ENCODE data around the gene UNC5B.

UNC5B gene

DNA sequence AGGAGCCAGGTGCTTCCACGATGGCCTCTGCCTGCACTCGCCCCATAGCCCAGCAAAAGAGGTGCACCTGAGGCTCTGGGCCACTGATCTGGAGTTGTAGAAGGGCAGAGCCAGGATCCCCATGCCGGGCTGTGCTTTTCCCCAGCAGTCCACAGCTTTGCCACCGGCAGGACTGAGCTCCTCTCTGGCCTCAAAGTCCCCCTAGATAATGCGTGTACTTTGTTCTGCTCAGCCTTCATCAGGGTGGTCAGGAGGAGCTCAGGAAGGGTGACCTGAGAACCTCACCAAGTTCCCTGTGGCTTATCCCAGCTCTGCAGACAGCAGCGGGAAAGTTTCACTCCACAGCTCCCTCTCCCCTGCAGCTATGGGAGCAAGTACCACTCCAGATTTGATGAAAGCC lies 27.9 kb upstream of the UNC5B start:
- no peak overlapping the region for H3K4me3 ChIP-seq (ENCODE audit: low read length)
- TF ChIP-seq, protein P1, sequence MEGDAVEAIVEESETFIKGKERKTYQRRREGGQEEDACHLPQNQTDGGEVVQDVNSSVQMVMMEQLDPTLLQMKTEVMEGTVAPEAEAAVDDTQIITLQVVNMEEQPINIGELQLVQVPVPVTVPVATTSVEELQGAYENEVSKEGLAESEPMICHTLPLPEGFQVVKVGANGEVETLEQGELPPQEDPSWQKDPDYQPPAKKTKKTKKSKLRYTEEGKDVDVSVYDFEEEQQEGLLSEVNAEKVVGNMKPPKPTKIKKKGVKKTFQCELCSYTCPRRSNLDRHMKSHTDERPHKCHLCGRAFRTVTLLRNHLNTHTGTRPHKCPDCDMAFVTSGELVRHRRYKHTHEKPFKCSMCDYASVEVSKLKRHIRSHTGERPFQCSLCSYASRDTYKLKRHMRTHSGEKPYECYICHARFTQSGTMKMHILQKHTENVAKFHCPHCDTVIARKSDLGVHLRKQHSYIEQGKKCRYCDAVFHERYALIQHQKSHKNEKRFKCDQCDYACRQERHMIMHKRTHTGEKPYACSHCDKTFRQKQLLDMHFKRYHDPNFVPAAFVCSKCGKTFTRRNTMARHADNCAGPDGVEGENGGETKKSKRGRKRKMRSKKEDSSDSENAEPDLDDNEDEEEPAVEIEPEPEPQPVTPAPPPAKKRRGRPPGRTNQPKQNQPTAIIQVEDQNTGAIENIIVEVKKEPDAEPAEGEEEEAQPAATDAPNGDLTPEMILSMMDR (IDR thresholded peaks at IDR 0.05; ENCODE audit: insufficient read depth, low read depth, low read length, missing control alignments) = no peak

GRCh38 chr10:71185209-71185608 lies 27.2 kb upstream of the UNC5B start:
- no peak for DNase-seq (ENCODE audit: low read depth)
- H3K4me3 ChIP-seq (ENCODE audit: low read length) = no peak overlapping the region
- TF ChIP-seq, protein P1 (IDR thresholded peaks at IDR 0.05; ENCODE audit: insufficient read depth, low read depth, low read length, missing control alignments) = no peak

More for the DNA sequence above, 27.9 kb upstream of the UNC5B start:
- no peak for DNase-seq (ENCODE audit: low read depth)

- DNase-seq (ENCODE audit: low read depth) = no peak
- H3K4me3 ChIP-seq (ENCODE audit: low read length) = no peak overlapping the region
- TF ChIP-seq, protein P1 (IDR thresholded peaks at IDR 0.05; ENCODE audit: insufficient read depth, low read depth, low read length, missing control alignments) = no peak
Measured at GRCh38 chr10:71187197-71187596, 25.2 kb upstream of the UNC5B start.

GRCh38 chr10:71187600-71187999 lies 24.8 kb upstream of the UNC5B start:
- no peak for DNase-seq (ENCODE audit: low read depth)
- TF ChIP-seq, protein P1 (IDR thresholded peaks at IDR 0.05; ENCODE audit: insufficient read depth, low read depth, low read length, missing control alignments) = no peak
- H3K4me3 ChIP-seq (ENCODE audit: low read length) = no peak overlapping the region

DNA sequence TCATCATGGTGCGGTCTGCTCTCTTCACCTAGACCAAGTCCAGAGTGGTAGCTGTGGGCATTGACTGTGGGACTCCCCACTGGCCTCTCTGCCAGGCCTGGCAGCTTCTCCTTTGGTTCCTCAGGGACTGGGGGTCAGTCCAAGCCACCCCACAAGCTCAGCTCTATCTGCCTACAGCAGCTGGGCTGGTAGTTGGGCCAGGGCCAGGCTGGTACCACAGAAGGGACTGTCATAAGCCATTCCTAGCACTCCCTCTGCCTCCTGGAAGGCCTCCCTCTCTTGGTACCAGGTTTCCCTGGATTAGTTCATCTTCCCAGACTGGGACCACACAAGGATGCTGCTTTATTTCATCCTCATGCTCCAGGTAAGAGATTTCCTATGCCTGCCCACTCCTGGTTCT lies 24.2 kb upstream of the UNC5B start:
- H3K4me3 ChIP-seq (ENCODE audit: low read length) = no peak overlapping the region
- DNase-seq (ENCODE audit: low read depth) = no peak
- TF ChIP-seq, protein P1 (IDR thresholded peaks at IDR 0.05; ENCODE audit: insufficient read depth, low read depth, low read length, missing control alignments) = no peak

DNA sequence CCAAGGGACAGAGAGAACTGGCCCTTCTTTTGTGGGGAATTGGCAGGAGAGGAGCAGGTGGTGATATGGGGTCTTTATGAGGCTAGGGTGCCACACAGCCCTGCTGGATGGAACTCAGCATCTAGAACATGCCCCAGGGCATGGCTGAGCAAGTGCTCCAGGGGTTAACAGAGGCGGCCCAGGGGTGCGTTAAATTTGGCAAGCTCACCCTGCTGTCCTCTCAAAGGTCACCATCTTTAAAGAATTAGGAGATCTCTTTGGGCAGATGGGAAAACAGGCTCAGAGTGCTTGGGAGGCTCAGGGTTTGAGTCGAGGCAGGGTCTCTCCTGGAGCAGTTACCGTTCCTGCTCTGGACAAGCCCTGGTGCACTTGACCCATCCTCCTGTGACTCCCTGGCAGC lies 21.4 kb upstream of the UNC5B start:
- H3K4me3 ChIP-seq (ENCODE audit: low read length) = no peak overlapping the region
- TF ChIP-seq, protein P1 (IDR thresholded peaks at IDR 0.05; ENCODE audit: insufficient read depth, low read depth, low read length, missing control alignments) = no peak
- DNase-seq (ENCODE audit: low read depth) = no peak

DNA sequence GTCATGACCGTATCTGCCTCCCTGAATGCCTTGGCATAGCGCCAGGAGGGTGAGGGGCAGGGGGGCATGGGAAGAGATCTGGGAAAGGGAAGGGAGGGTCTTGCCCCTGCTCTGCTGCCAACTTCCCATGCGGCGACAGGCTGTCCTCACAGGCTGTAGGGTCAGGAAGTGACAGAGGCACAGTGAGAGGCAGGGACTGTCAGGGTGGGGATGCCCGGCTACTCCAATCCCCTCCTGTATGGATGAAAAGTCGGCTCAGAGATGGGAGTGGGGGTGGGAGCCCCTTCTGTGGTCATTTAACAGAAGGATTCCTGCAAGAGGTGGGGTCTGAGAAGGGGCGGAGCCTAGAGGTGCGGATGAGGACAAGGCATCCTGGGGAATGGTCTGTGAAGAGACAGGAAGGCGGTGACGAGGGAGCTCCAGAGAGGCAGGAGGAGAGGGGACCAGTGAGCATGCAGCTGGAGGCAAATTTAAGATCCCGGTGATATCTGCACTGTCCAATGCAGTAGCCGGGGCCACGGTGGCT lies 20.8 kb upstream of the UNC5B start:
- no peak overlapping the region for H3K4me3 ChIP-seq (ENCODE audit: low read length)
- no peak for DNase-seq (ENCODE audit: low read depth)
- TF ChIP-seq, protein P1 (IDR thresholded peaks at IDR 0.05; ENCODE audit: insufficient read depth, low read depth, low read length, missing control alignments) = no peak
